ENCODE measurements around the gene ANAPC4. TPM values are rescaled to one million over a fixed set of nuclear protein-coding genes. Genes with fewer than 3 reads are reported as not detected.

Gene ANAPC4
- total RNA-seq, 1 experiment from 2014 or later, result 42.8 TPM

DNA sequence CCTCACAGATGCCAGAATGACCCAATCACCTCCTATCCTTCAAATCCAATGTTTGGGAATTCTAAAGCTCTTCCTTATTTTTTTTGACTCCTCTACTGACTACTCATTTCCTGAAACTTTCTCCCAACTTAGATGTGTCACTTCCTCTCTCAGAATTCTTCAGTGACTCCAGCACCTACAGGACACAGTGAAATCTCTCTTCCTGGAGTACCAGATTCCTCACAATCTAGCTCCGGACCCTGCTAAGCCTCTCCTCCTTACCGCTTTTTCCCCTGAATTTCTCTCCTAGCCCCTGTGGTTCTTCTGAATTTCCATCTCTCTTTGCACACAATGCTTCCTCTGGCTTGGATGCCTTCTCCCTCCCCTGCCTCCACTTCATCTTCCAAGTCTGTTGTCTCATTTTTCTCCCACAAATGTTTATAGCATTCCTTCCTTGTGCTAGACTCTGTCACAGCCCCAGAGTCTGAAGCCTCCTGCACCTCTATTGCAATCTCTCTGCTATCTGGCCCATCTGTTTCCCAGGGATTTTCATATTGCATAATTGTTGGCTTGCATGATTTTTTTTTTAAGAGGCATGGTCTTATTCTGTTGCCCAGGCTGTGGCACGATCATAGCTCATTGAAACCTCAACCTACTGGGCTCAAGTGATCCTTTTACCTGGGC is 80.1 kb downstream of the ANAPC4 start:
- ChIA-PET POLR2A (ENCODE audit: low non-redundant PET) (no interaction called here), CTCF (no interaction called here)
- no peaks in the 10 kb centered on the region for H3K36me3 ChIP-seq (ENCODE audit: insufficient read depth, low read length, poor library complexity, severe bottlenecking)
- TF ChIP-seq EZH2 (IDR thresholded peaks at IDR 0.05; ENCODE audit: borderline replicate concordance, low read depth, low read length, poor library complexity, severe bottlenecking), result no peak
- TF ChIP-seq, protein P1, sequence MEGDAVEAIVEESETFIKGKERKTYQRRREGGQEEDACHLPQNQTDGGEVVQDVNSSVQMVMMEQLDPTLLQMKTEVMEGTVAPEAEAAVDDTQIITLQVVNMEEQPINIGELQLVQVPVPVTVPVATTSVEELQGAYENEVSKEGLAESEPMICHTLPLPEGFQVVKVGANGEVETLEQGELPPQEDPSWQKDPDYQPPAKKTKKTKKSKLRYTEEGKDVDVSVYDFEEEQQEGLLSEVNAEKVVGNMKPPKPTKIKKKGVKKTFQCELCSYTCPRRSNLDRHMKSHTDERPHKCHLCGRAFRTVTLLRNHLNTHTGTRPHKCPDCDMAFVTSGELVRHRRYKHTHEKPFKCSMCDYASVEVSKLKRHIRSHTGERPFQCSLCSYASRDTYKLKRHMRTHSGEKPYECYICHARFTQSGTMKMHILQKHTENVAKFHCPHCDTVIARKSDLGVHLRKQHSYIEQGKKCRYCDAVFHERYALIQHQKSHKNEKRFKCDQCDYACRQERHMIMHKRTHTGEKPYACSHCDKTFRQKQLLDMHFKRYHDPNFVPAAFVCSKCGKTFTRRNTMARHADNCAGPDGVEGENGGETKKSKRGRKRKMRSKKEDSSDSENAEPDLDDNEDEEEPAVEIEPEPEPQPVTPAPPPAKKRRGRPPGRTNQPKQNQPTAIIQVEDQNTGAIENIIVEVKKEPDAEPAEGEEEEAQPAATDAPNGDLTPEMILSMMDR (conservative IDR thresholded peaks at IDR 0.05; ENCODE audit: low read depth, low read length), result no peak
- H3K9me3 ChIP-seq (ENCODE audit: low read depth, low read length, poor library complexity, severe bottlenecking), result no peaks in the 10 kb centered on the region
- H3K27ac ChIP-seq (ENCODE audit: low read depth, low read length, poor library complexity, severe bottlenecking), result no peak overlapping the region
- no peak for DNase-seq (ENCODE audit: low spot score)
- no peaks in the 10 kb centered on the region for H3K27me3 ChIP-seq (replicated peaks; ENCODE audit: insufficient read depth, low read depth, low read length, poor library complexity)
- no peak overlapping the region for H3K4me3 ChIP-seq (ENCODE audit: low read depth, low read length, poor library complexity, severe bottlenecking)
- no peaks in the 10 kb centered on the region for H3K4me1 ChIP-seq (ENCODE audit: insufficient read depth, low read length, poor library complexity, severe bottlenecking)
- no TSS peak for BruUV-seq (replicated peaks)
- intact Hi-C loops (cut with micrococcal nuclease; ENCODE audit: unreplicated experiment), result no loop called here

- no TSS peak for BruUV-seq (replicated peaks)
- H3K27me3 ChIP-seq (replicated peaks; ENCODE audit: insufficient read depth, low read depth, low read length, poor library complexity), result no peaks in the 10 kb centered on the region
- TF ChIP-seq, protein P1 (conservative IDR thresholded peaks at IDR 0.05; ENCODE audit: low read depth, low read length), result no peak
- no peak for TF ChIP-seq EZH2 (IDR thresholded peaks at IDR 0.05; ENCODE audit: borderline replicate concordance, low read depth, low read length, poor library complexity, severe bottlenecking)
- H3K4me3 ChIP-seq (ENCODE audit: low read depth, low read length, poor library complexity, severe bottlenecking), result no peak overlapping the region
- intact Hi-C loops (cut with micrococcal nuclease; ENCODE audit: unreplicated experiment), result no loop called here
- no peaks in the 10 kb centered on the region for H3K36me3 ChIP-seq (ENCODE audit: insufficient read depth, low read length, poor library complexity, severe bottlenecking)
- no peak overlapping the region for H3K27ac ChIP-seq (ENCODE audit: low read depth, low read length, poor library complexity, severe bottlenecking)
- ChIA-PET POLR2A (ENCODE audit: low non-redundant PET) (no interaction called here), CTCF (no interaction called here)
- H3K9me3 ChIP-seq (ENCODE audit: low read depth, low read length, poor library complexity, severe bottlenecking), result peaks cover 6% of the 10 kb centered on the region
- H3K4me1 ChIP-seq (ENCODE audit: insufficient read depth, low read length, poor library complexity, severe bottlenecking), result no peaks in the 10 kb centered on the region
- no peak for DNase-seq (ENCODE audit: low spot score)
These were observed 90.1 kb downstream of the ANAPC4 start for GRCh38 chr4:25466966-25467697.

DNA sequence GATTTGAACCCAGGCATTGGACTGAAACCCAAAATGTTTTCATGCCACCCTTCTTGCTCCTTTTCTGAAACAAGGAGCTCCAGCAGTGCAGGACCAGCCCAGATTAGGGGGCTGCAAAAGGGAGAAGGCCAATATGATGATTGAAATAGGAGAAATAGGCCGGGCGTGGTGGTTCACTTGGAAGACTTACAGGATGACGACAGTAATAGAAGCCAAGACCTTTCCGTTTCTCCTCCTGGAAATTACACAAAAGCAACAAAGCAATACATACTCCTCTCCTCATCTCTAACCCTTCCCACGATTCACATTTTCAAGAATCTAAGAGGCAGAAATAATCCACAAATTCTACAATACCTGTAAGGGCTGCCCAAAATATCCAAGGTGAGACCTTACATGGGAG is 90.8 kb downstream of the ANAPC4 start:
- no peak for TF ChIP-seq EZH2 (IDR thresholded peaks at IDR 0.05; ENCODE audit: borderline replicate concordance, low read depth, low read length, poor library complexity, severe bottlenecking)
- TF ChIP-seq, protein P1 (conservative IDR thresholded peaks at IDR 0.05; ENCODE audit: low read depth, low read length), result no peak
- Histone ChIP-seq H3K9me3 (ENCODE audit: low read depth, low read length, poor library complexity, severe bottlenecking) (peaks cover 6% of the 10 kb centered on the region), H3K4me3 (ENCODE audit: low read depth, low read length, poor library complexity, severe bottlenecking) (no peak overlapping the region), H3K27ac (ENCODE audit: low read depth, low read length, poor library complexity, severe bottlenecking) (no peak overlapping the region), H3K27me3 (replicated peaks; ENCODE audit: insufficient read depth, low read depth, low read length, poor library complexity) (no peaks in the 10 kb centered on the region), H3K36me3 (ENCODE audit: insufficient read depth, low read length, poor library complexity, severe bottlenecking) (no peaks in the 10 kb centered on the region), H3K4me1 (ENCODE audit: insufficient read depth, low read length, poor library complexity, severe bottlenecking) (no peaks in the 10 kb centered on the region)
- no TSS peak for BruUV-seq (replicated peaks)
- DNase-seq (ENCODE audit: low spot score), result no peak
- intact Hi-C loops (cut with micrococcal nuclease; ENCODE audit: unreplicated experiment), result no loop called here
- CTCF ChIA-PET, result no interaction called here
- POLR2A ChIA-PET (ENCODE audit: low non-redundant PET), result no interaction called here

Other genes starting within 250 kb of the ANAPC4 start
- 11.6 and 12.9 TPM in 2 replicates for gene SEPSECS, start 216.8 kb upstream of the ANAPC4 start, total RNA-seq (2021)
- 13.3 and 15.6 TPM in 2 replicates for gene PI4K2B, start 143.2 kb upstream of the ANAPC4 start, total RNA-seq (2021)
- gene ZCCHC4, start 64.5 kb upstream of the ANAPC4 start, total RNA-seq (2021), result 17.7 and 18.0 TPM in 2 replicates